GM12878 (cell line): Measurements from ENCODE around the gene UGGT2. TPM values are rescaled to one million over a fixed set of nuclear protein-coding genes. Genes with fewer than 3 reads are reported as not detected.

Experiments used
- ATAC-seq: fragments of 200-7000 bp; cut with Tn5 transposase; 3 replicates; pipeline ENCODE4 v1.9.1; 2020; ENCODE audit warnings: mild to moderate bottlenecking, moderate library complexity
- BruUV-seq: library from RNA; stranded (reverse); fragments of 400-500 nt; replicated peaks from 2 replicates; lab custom pipeline; 2021; lab: Mats Ljungman, UMichigan
- CTCF ChIA-PET: fragments of 300-600 bp; sonication (Branson Sonifier 250); formaldehyde crosslinking; extraction: SDS; loops from one replicate; lab custom pipeline; 2021; ENCODE audit warnings: inconsistent platforms; lab: Yijun Ruan, JAX
- POLR2A ChIA-PET: fragments of 350-600 bp; formaldehyde crosslinking; extraction: SDS; loops from one replicate; lab custom pipeline; 2021; ENCODE audit warnings: inconsistent platforms; lab: Charles Lee
- RAD21 ChIA-PET: fragments of 300-600 bp; sonication (Branson Sonifier 250); formaldehyde crosslinking; loops from one replicate; lab custom pipeline; 2023; ENCODE audit warnings: antibody characterized with exemption; ENCODE audit not compliant: unreplicated experiment; lab: Charles Lee
- SMC1A ChIA-PET: fragments of 300-600 bp; sonication (Branson Sonifier 250); formaldehyde crosslinking; loops from one replicate; lab custom pipeline; 2023; ENCODE audit not compliant: unreplicated experiment, uncharacterized antibody; lab: Charles Lee
- DNase-seq: peaks from one replicate; pipeline ENCODE4 v3.0.0-alpha.2; 2011; ENCODE audit warnings: low read depth, low spot score
- FAIRE-seq: peaks from 3 replicates; lab custom pipeline; 2011; peaks lifted over from hg19 to GRCh38; lab: Jason Lieb, UNC
- H2AFZ ChIP-seq: 2 replicates; pipeline ENCODE4 v1.6.0; 2011; ENCODE audit warnings: low read depth, low read length, control low read depth; ENCODE audit not compliant: control insufficient read depth
- H3K27ac ChIP-seq: 2 replicates; pipeline ENCODE4 v1.5.1; 2011; ENCODE audit warnings: control low read depth; ENCODE audit not compliant: control insufficient read depth, insufficient read depth
- H3K27me3 ChIP-seq, 2 experiments: replicated peaks in 1 of 2; 2 replicates each; pipeline versions ENCODE4 v1.6.0 to v1.6.1; 2011; ENCODE audit warnings: low read length in 1 of 2; ENCODE audit not compliant: control insufficient read depth in 2 of 2, insufficient read depth in 2 of 2
- H3K36me3 ChIP-seq, 2 experiments: 2 replicates each; pipeline ENCODE4 v1.5.1; 2011; ENCODE audit warnings: low read length in 1 of 2; ENCODE audit not compliant: control insufficient read depth in 2 of 2, insufficient read depth in 2 of 2
- H3K4me1 ChIP-seq: 2 replicates; pipeline ENCODE4 v1.6.1; 2011; ENCODE audit warnings: mild to moderate bottlenecking, low read length, moderate library complexity, mixed read lengths; ENCODE audit not compliant: control insufficient read depth, insufficient read depth
- H3K4me2 ChIP-seq: 2 replicates; pipeline ENCODE4 v1.6.0; 2011; ENCODE audit warnings: control low read depth; ENCODE audit not compliant: control insufficient read depth, insufficient read depth
- H3K4me3 ChIP-seq: fragments of 200-600 bp; sonication (generic); 2 replicates; pipeline ENCODE4 v1.5.1; 2016
- H3K79me2 ChIP-seq: 2 replicates; pipeline ENCODE4 v1.6.0; 2011; ENCODE audit warnings: low read length; ENCODE audit not compliant: control insufficient read depth, insufficient read depth
- H3K9ac ChIP-seq: 2 replicates; pipeline ENCODE4 v1.8.0; 2011; ENCODE audit warnings: low read length, control low read depth, mixed read lengths; ENCODE audit not compliant: control insufficient read depth, insufficient read depth
- H3K9me3 ChIP-seq: replicated peaks from 3 replicates; pipeline ENCODE4 v1.5.1; 2011; ENCODE audit warnings: mild to moderate bottlenecking, low read length; ENCODE audit not compliant: control insufficient read depth, insufficient read depth
- H4K20me1 ChIP-seq: 2 replicates; pipeline ENCODE4 v1.6.0; 2011; ENCODE audit not compliant: control insufficient read depth, insufficient read depth
- ASH2L ChIP-seq: fragments of 300-600, 200-600 bp; sonication (generic); IDR thresholded peaks from 2 replicates; pipeline ENCODE4 v1.6.1; 2017; ENCODE audit warnings: low read depth, mild to moderate bottlenecking, borderline replicate concordance
- BACH1 ChIP-seq: fragments of 450-650 bp; IDR thresholded peaks from 2 replicates; pipeline ENCODE4 v1.6.1; 2017; ENCODE audit warnings: mild to moderate bottlenecking, borderline replicate concordance
- CBFB ChIP-seq: IDR thresholded peaks from 2 replicates; pipeline ENCODE4 v1.6.1; 2016; ENCODE audit warnings: antibody characterized with exemption, low read depth
- FOXK2 ChIP-seq: fragments of 450-650 bp; IDR thresholded peaks from 2 replicates; pipeline ENCODE4 v1.6.1; 2017; ENCODE audit warnings: mild to moderate bottlenecking, moderate library complexity
- HCFC1 ChIP-seq: fragments of 150-350 bp; IDR thresholded peaks from 2 replicates; pipeline ENCODE4 v1.6.1; 2014; ENCODE audit warnings: low read length
- IRF4 ChIP-seq: IDR thresholded peaks from 2 replicates; pipeline ENCODE4 v1.6.1; 2011; ENCODE audit warnings: low read depth, low read length
- LARP7 ChIP-seq: fragments of 450-650 bp; IDR thresholded peaks from 2 replicates; pipeline ENCODE4 v1.6.1; 2017; ENCODE audit warnings: mild to moderate bottlenecking
- MYC ChIP-seq: IDR thresholded peaks from 2 replicates; pipeline ENCODE4 v1.6.1; 2011; ENCODE audit warnings: mild to moderate bottlenecking, low read length, moderate library complexity, inconsistent platforms; ENCODE audit not compliant: insufficient read depth, insufficient replicate concordance, insufficient read length, severe bottlenecking
- POLR2A ChIP-seq: IDR thresholded peaks from 2 replicates; pipeline ENCODE4 v1.6.1; 2011; ENCODE audit warnings: low read depth, mild to moderate bottlenecking, low read length
- RAD51 ChIP-seq: fragments of 450-650 bp; IDR thresholded peaks from 2 replicates; pipeline ENCODE4 v1.6.1; 2016; ENCODE audit warnings: moderate library complexity, mild to moderate bottlenecking, inconsistent platforms
- SMARCA5 ChIP-seq: fragments of 450-650 bp; IDR thresholded peaks from 2 replicates; pipeline ENCODE4 v1.6.1; 2017; ENCODE audit warnings: mild to moderate bottlenecking
- TCF3 ChIP-seq: IDR thresholded peaks from 2 replicates; pipeline ENCODE4 v1.6.1; 2012; ENCODE audit warnings: low read depth, mild to moderate bottlenecking, low read length, borderline replicate concordance; ENCODE audit not compliant: insufficient read depth
- USF1 ChIP-seq: IDR thresholded peaks from 2 replicates; pipeline ENCODE4 v1.6.1; 2011; ENCODE audit warnings: borderline replicate concordance, low read depth, mild to moderate bottlenecking, moderate library complexity, mixed read lengths, low read length; ENCODE audit not compliant: insufficient read depth; ENCODE audit errors: extremely low read length
- ZBTB40 ChIP-seq: fragments of 450-650 bp; IDR thresholded peaks from 2 replicates; pipeline ENCODE4 v1.6.1; 2016; ENCODE audit warnings: mild to moderate bottlenecking, moderate library complexity, borderline replicate concordance
- ZNF274 ChIP-seq: IDR thresholded peaks from one replicate; pipeline ENCODE4 v1.8.0; 2011; ENCODE audit not compliant: insufficient read length, insufficient read depth
- WGBS: methylation state at CpG from one replicate; pipeline ENCODE4 v1.1.6; 2016; ENCODE audit warnings: low lambda C conversion rate; ENCODE audit not compliant: insufficient replicate concordance, insufficient coverage; ENCODE audit errors: missing lambda C conversion rate; 5-methylcytosine and 5-hydroxymethylcytosine counted together
- in situ Hi-C: fragments of 300-500 bp; cut with MboI; formaldehyde crosslinking; loops from 9 replicates; pipeline ENCODE4 v1.14.3; 2018; ENCODE audit warnings: mixed read lengths
- intact Hi-C: fragments of 100-400 bp; cut with micrococcal nuclease; formaldehyde crosslinking; loops from one replicate; pipeline ENCODE4 v1.14.2; 2022; ENCODE audit not compliant: unreplicated experiment
- polyA plus RNA-seq, 11 experiments: library from polyadenylated mRNA; depleted of rRNA in 4 of 11; unstranded in 6 of 11; stranded (reverse) in 5 of 11; fragments of >200 nt; fragmentation: Nextera tagmentation in 4 of 11; fragmentation: Illumina TruSeq in 1 of 11; extraction: Ambion mirVana in 4 of 11; extraction: Trizol in 1 of 11; gene quantifications; 1 replicate in 1 of 11; 2 replicates in 10 of 11; pipeline versions ENCODE4 v1.2.1 to v1.2.3, GENCODE V29; 2011 to 2016; ENCODE audit warnings: inconsistent platforms in 2 of 11, missing spikeins in 2 of 11, low read depth in 1 of 11
- total RNA-seq, 4 experiments: library from RNA; depleted of rRNA in 3 of 4; stranded (reverse); fragments of >200 nt in 3 of 4; fragmentation: Illumina TruSeq in 1 of 4; extraction: Trizol in 1 of 4; gene quantifications; 2 replicates each; pipeline versions ENCODE4 v1.2.1 to v1.2.3, GENCODE V29; 2013 to 2021

UGGT2 gene
- total and polyA plus RNA-seq, 10 of the 15 experiments (the other 5 are each of a cell fraction or from before 2014, with no cell fraction given) = 4.9 to 29.0 (median 17.3) TPM

GRCh38 chr13:95793018-95793555 lies 260.1 kb downstream of the UGGT2 start:
- in situ Hi-C loops (no loop called here), intact Hi-C loops (no loop called here)
- DNase-seq (no peak), ATAC-seq (no peak), FAIRE-seq (no peak)
- Histone ChIP-seq H3K4me2 (no peak overlapping the region), H3K27ac (no peak overlapping the region), H2AFZ (no peak overlapping the region), H3K9ac (no peak overlapping the region), H4K20me1 (no peaks in the 10 kb centered on the region), H3K27me3 (no peaks in the 10 kb centered on the region), H3K79me2 (no peaks in the 10 kb centered on the region), H3K4me1 (no peaks in the 10 kb centered on the region), H3K36me3 (peaks cover 4 to 29% of the 10 kb centered on the region in 2 experiments), H3K9me3 (no peaks in the 10 kb centered on the region), H3K4me3 (no peak overlapping the region)
- ChIA-PET POLR2A (interaction anchor here (0.6 kb wide), 2 partner anchors 104 to 119 kb away, joined by 3 to 6 read pairs; no protein-coding TSS in a partner anchor), SMC1A (no interaction called here), CTCF (interaction anchor here (0.8 kb wide), 1 partner anchor 34 kb away, joined by 3 read pairs; no protein-coding TSS in a partner anchor), RAD21 (no interaction called here)
- WGBS = 62% methylated on average over 3 of the region's 3 CpGs
- TF ChIP-seq ZBTB40 (no peak), POLR2A (no peak), LARP7 (no peak), CBFB (no peak), SMARCA5 (no peak), USF1 (no peak), IRF4 (no peak), MYC (no peak), BACH1 (no peak), ZNF274 (no peak), TCF3 (no peak), FOXK2 (no peak), RAD51 (no peak), HCFC1 (no peak), ASH2L (no peak)
- no TSS peak for BruUV-seq
